ENCODE results near the gene ATP2A2. TPM values are rescaled to one million over a fixed set of nuclear protein-coding genes. Genes with fewer than 3 reads are reported as not detected.

ATP2A2 gene
- total RNA-seq, 2 donors from 2014 or later: 52.7 to 61.6 TPM

- no peak overlapping the region for H3K4me3 ChIP-seq
- ATAC-seq (no peak), DNase-seq (no peak)
- no peaks in the 10 kb centered on the region for H3K36me3 ChIP-seq (replicated peaks in 1 of 2; ENCODE audit: insufficient read depth in 1 of 2, low read depth in 2 of 2)
- no peaks in the 10 kb centered on the region for H3K9me3 ChIP-seq
- intact Hi-C loops (cut with DNase I): no loop called here
- TF ChIP-seq POLR2A (IDR thresholded peaks at IDR 0.05): no peak
- TF ChIP-seq, protein P1, sequence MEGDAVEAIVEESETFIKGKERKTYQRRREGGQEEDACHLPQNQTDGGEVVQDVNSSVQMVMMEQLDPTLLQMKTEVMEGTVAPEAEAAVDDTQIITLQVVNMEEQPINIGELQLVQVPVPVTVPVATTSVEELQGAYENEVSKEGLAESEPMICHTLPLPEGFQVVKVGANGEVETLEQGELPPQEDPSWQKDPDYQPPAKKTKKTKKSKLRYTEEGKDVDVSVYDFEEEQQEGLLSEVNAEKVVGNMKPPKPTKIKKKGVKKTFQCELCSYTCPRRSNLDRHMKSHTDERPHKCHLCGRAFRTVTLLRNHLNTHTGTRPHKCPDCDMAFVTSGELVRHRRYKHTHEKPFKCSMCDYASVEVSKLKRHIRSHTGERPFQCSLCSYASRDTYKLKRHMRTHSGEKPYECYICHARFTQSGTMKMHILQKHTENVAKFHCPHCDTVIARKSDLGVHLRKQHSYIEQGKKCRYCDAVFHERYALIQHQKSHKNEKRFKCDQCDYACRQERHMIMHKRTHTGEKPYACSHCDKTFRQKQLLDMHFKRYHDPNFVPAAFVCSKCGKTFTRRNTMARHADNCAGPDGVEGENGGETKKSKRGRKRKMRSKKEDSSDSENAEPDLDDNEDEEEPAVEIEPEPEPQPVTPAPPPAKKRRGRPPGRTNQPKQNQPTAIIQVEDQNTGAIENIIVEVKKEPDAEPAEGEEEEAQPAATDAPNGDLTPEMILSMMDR (IDR thresholded peaks at IDR 0.05): no peak
- H3K4me1 ChIP-seq: peaks cover 11% of the 10 kb centered on the region
- H3K27ac ChIP-seq: no peak overlapping the region
- H3K27me3 ChIP-seq: no peaks in the 10 kb centered on the region
- 59 to 63% methylated on average over 8 of the region's 8 CpGs for WGBS, 2 donors
These were observed 11.4 kb upstream of the ATP2A2 start for GRCh38 chr12:110269622-110270124.

- Histone ChIP-seq H3K27ac (no peak overlapping the region), H3K4me1 (peaks cover 11% of the 10 kb centered on the region), H3K4me3 (no peak overlapping the region), H3K36me3 (replicated peaks in 1 of 2; ENCODE audit: insufficient read depth in 1 of 2, low read depth in 2 of 2) (no peaks in the 10 kb centered on the region), H3K27me3 (no peaks in the 10 kb centered on the region), H3K9me3 (no peaks in the 10 kb centered on the region)
- ATAC-seq (peak; percentile 53), DNase-seq (peak; percentile 36 to 65 (median 44))
- TF ChIP-seq, protein P1 (IDR thresholded peaks at IDR 0.05): no peak
- no peak for TF ChIP-seq POLR2A (IDR thresholded peaks at IDR 0.05)
- intact Hi-C loops (cut with DNase I): no loop called here
- WGBS, 2 donors: 65 to 66% methylated on average over 5 of the region's 5 CpGs
These were observed 10.7 kb upstream of the ATP2A2 start for GRCh38 chr12:110270125-110270962.

- intact Hi-C loops (cut with DNase I): no loop called here
- DNase-seq (no peak), ATAC-seq (no peak)
- Histone ChIP-seq H3K27me3 (no peaks in the 10 kb centered on the region), H3K36me3 (replicated peaks in 1 of 2; ENCODE audit: insufficient read depth in 1 of 2, low read depth in 2 of 2) (no peaks in the 10 kb centered on the region), H3K4me3 (no peak overlapping the region), H3K4me1 (peaks cover 11% of the 10 kb centered on the region), H3K27ac (no peak overlapping the region), H3K9me3 (no peaks in the 10 kb centered on the region)
- 60 to 82% methylated on average over 2 of the region's 2 CpGs for WGBS, 2 donors
- TF ChIP-seq, protein P1 (IDR thresholded peaks at IDR 0.05): no peak
- no peak for TF ChIP-seq POLR2A (IDR thresholded peaks at IDR 0.05)
These were observed 10.0 kb upstream of the ATP2A2 start for GRCh38 chr12:110271015-110271414.

DNA sequence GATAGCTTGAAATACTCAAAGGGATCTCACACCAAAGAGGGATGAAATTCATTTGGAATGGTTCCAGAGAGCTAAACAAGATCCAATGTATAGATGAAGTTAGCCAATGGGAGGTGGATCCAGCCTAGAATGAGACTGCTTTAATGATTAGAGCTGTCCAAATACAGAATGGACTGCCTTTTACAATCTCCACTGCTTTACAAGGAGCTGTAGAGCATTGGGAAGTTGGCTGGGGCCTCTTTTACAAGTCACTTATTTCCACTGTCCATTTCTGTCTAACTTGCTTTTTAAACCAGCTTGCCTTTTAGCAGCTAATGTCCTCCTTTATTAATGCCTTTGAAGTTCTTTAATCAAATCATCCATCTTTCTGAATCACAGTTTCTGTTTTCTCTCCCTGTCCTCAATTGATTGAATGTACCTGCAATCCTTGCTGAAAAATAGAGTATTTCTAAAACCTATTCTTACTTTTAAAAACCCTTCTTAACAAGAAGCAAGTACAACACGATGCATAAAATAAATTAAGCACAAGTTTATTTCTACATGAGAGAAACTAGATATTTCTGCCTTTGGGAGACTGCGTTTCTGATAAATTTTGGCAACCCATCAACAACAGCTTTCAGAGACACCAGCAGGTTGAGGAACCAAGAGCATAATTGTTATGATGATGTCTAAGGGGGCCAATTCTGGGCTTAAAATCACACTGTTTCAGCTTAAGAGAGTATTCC lies 3.4 kb upstream of the ATP2A2 start:
- H3K4me1 ChIP-seq: peaks cover 8% of the 10 kb centered on the region
- intact Hi-C loops (cut with DNase I): no loop called here
- no peak for DNase-seq
- no peak overlapping the region for H3K27ac ChIP-seq
- no peaks in the 10 kb centered on the region for H3K9me3 ChIP-seq
- no peaks in the 10 kb centered on the region for H3K36me3 ChIP-seq (replicated peaks in 1 of 2; ENCODE audit: insufficient read depth in 1 of 2, low read depth in 2 of 2)
- WGBS, 2 donors: 61 to 63% methylated on average over 2 of the region's 2 CpGs
- H3K27me3 ChIP-seq: no peaks in the 10 kb centered on the region
- H3K4me3 ChIP-seq: no peak overlapping the region
- no peak for TF ChIP-seq POLR2A (IDR thresholded peaks at IDR 0.05)
- TF ChIP-seq, protein P1 (IDR thresholded peaks at IDR 0.05): no peak
- ATAC-seq: no peak

All from body of pancreas (tissue), 4 donors.